ACHN (cell line): ENCODE measurements around the gene DBX1.
"Not testable (repeated sequence)": the region's sequence is repeated elsewhere in the genome, so short reads cannot be mapped to it uniquely, and the experiment has no call there.

Experiments used
- DNase-seq: peaks from one replicate; pipeline ENCODE4 v3.0.0-alpha.2; 2015
- in situ Hi-C: cut with HindIII; loops from 2 replicates; pipeline ENCODE4 v1.10.0; 2017; ENCODE audit warnings: low sequenced_read_pairs, low pct_ligation_motif_present, low pct_unique_long_range_greater_than_20kb

The DBX1 gene, protein sequence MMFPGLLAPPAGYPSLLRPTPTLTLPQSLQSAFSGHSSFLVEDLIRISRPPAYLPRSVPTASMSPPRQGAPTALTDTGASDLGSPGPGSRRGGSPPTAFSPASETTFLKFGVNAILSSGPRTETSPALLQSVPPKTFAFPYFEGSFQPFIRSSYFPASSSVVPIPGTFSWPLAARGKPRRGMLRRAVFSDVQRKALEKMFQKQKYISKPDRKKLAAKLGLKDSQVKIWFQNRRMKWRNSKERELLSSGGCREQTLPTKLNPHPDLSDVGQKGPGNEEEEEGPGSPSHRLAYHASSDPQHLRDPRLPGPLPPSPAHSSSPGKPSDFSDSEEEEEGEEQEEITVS

DNA sequence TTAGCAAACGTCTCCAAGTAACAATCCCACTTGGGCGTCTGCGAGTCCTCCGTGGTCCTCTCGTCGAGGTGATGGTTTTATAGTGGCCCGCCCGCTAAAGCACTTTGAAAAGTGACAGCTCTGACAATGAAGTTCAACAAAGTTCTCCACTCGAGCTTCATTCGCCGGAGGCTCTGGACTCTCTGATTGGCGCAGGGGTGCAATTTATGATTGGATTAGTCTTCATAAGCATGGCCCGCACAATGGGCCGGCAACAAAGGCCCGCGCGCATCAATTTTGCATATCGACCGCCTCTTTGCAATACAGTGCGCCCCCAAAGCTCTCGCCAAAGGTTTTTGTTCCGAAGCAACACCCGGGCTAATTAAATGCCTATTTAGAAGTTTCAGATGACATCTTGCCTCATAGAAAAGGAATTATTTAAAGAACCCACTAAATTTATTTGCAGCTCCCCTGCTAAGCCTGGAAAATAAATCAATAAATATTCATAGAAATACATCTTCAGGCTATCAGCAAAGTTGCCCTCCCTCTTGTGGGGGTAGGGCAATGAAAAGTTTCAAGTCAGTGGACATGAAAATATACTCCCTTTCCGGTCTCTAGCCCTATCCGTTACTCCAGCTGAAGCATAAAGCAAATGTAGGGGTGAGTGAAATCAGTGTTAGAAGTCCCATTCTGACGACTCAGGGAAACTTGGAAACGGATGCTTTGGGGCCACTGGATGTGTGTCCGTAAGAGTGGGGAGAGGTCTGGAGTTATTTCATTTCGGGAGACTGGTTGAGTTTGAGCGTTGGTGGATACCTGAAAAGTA lies at the start of gene DBX1:
Gene DBX1 (minus strand): TSS at position 51 of the 805 bp plus-strand sequence. CDS start 151 bp downstream, outside the sequence.
- in situ Hi-C loops = no loop called here
- DNase-seq = no peak

DNA sequence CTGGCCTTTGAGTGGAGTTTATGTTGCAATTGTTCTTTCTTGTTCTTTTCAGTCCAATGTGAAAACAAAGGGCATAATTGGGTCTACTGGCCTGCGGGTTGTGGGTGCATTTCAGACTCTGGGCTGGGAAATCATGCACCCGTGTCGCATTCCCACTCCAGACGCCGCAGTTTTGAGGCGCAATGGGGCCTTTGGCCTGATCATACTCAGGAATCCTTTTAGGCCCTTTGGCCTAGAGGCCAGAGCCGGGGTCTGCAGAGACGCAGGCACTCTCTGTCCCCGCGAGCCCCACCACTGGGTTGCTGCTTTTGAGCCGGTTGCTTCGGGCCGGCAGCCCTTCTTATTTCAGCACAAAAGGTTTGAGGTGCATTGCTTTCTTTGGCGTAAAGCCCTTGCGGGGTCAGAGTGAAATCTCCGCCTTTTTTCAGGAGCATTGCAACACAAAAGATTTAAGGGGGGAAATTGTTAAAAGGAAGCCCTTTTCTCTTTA lies 48.4 kb upstream of the DBX1 start:
- no peak for DNase-seq
- in situ Hi-C loops = no loop called here

DNA sequence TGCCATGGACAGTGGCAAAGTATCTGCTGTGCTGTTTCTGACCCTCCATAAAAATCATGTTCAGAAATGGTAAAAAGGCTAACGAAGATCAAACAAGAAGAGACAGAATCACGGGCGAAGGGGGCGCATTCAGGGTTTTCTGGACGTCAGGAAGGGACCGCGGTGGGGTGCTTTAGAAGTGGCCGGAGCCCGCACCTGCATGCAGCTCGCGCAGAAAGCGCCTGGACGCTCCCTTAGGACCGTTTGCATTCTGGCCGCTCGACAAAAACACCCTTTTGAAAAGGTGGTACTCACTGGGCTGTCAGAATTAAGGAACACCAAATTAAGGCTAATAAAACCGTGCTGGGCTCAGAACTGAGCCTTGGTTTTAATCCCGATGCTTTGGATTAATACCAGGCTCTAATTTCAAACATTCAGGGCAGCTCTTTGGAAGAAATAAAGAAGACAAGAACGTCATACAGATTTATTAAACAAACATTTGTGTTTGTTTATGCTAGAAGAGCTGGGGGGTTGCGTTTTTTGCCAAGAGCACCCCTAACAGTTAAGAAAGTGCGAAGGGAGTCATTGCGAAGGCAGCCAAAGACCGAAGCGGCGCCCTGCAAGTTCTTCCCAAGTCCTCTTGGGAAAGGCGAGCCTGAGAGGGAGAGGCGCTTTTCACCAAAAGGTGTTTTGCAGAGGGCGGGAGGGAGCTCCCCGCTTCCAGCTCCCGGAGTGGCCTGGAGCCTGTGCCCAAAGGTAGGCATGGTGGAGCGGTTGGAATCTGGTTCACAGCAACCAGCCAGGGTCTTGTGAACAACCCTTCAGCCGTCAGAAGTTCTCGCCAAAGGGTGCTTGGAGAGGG lies 47.7 kb upstream of the DBX1 start:
- in situ Hi-C loops = no loop called here
- no peak for DNase-seq

DNA sequence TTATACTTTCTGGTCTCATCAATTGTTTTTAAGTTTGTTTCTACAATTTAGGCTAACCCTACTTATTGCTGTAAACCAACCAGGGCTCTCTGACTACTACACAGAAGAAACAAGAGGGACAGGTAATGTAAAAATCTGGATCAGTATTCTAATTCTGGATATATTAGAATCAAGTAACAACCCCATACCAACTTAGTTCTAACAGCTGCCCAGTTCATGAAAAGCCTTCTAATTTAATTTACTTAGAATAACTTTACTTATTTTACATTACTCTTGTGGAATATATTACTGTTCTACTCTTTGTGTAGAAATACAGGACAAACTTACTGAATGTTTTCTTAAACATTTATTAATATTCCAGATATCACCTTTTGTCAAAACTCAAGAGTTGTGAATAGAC lies 45.5 kb upstream of the DBX1 start:
- in situ Hi-C loops = no loop called here
- no peak for DNase-seq

DNA sequence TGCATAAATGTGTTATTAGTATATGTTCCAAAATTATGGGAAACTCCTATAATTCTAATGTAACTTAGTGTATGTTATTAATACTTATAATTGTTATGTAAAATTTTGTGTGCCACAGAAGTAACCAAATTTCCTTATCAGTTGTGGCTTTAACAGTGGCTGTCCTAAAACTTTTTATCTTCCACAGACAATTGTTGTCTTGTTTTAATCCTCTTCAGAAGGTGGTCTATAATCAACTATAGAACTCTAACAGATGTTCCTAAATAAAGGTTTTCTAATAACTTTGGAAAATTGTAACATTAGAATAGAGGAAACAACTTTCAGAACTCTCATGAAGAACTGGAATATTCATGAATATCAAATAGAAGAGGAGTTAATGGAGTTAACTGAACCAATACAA lies 44.4 kb upstream of the DBX1 start:
- in situ Hi-C loops = no loop called here
- no peak for DNase-seq

DNA sequence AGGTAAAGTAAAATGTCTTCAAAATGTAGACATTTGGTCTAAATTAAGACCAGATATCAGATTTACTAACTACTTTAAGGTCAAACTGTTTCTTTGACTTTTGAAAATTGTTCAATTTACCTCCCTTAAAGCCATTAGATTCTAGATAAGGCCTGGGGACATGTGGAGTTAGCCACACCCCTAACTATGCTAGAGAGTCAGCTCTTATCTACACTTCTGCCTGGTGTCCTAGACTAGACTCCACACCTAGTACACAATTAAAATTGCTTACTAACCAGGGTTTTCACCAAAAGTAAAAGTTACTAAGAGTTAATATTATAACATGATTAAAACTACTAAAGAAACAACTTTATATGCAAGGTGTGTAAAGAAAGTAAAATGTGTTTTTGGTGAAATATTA lies 43.6 kb upstream of the DBX1 start:
- DNase-seq = no peak
- in situ Hi-C loops = no loop called here

DNA sequence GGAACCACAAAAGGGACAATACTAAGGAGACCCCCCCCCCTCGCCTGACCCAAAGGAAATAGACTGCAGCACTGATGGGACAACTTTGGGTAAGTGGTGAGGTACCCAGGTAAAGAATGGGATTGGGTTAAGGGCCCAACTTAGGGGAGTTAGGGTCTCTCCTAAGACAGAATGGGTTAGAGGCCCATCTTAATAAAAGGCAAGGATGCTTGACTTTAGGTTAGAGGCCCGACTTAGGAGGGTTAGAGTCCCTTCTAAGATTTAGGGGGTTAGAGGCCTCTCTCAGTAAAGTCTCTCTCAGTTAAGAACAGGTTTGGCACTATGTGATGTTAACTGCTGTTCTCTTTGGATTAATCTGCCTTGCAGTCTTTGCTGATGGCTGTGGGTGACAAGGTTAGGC lies 41.0 kb upstream of the DBX1 start:
- no peak for DNase-seq
- in situ Hi-C loops = no loop called here

DNA sequence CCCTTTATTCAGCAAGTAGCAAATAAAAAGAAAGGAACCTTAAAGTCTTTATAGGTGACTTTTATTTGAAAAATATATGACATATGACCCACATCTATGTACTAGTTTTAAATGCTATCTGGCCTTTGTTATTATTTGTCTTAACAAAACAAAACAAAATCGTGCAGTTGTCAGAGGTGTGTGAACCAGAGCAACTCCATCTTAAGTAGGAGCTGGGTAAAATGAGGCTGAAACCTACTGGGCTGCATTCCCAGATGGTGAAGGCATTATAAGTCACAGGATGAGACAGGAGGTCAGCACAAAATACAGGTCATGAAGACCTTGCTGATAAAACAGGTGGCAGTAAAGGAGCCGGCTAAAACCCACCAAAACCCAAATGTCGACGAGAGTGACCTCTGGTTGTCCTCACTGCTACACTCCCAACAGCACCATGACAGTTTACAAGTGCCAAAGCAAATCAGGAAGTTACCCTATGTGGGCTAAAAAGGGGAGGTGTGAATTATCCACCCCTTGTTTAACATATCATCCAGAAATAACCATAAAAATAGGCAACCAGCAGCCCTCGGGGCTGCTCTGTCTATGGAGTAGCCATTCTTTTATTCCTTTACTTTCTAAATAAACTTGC lies 40.2 kb upstream of the DBX1 start:
- DNase-seq, in situ Hi-C loops: not testable (repeated sequence)

DNA sequence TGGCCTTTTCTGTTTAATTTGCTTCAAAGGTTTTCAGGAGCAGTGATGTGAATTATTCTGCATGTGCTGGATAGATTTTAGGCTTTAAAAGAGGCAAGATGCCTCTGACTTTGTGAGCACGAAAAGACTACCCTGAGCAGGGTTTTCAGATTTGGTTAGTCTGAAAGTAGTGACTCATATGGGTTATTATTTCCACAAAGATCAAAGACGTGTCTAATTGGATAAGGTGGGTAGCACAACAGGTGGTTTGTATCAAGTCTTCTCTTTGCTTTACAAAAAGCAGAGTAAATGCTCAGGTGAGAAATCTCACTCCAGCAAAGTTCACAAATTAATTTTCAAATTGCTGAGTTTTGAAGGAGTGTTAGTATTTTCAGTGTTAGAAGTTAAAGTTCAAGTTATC lies 37.6 kb upstream of the DBX1 start:
- in situ Hi-C loops = no loop called here
- no peak for DNase-seq

DNA sequence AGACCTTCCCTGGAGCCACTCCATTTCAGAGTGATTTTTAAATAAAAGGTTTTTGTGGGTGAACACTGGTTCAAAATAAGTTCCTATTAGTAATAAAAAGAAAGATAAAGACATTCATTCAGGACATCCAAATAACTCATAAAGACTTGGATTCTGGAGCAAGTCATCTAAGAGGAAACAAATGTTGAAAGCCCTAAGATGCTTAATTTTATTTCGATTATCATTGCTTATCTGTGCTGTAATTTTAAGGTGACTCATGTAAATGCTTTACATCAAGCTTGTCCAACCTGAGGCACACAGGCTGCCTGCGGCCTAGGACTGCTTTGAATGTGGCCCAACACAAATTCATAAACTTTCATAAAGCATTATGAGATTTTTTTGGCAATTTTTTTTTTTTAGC lies 34.2 kb upstream of the DBX1 start:
- in situ Hi-C loops = no loop called here

DNA sequence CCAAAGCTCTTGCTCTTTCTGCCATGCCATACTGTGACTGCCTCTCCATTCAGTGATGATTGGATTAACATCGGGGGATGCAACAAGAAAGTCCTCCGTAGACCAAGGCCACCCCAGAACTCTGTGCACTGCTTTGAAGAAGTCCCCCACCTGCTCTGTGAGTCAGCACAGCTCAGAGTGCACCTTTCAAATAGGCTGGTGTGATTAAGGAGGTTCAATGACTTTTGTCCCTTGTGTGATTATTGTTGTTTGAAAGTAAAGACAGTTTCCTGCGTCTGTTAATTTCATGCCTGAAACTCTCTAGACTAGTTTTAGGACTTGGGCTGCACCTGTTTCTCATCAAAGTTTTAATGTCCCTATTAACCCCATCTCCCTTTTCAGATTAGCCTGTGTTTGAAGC lies 33.0 kb upstream of the DBX1 start:
- DNase-seq = no peak
- in situ Hi-C loops = no loop called here

More for the DNA sequence above, 34.2 kb upstream of the DBX1 start:
- DNase-seq = no peak

DNA sequence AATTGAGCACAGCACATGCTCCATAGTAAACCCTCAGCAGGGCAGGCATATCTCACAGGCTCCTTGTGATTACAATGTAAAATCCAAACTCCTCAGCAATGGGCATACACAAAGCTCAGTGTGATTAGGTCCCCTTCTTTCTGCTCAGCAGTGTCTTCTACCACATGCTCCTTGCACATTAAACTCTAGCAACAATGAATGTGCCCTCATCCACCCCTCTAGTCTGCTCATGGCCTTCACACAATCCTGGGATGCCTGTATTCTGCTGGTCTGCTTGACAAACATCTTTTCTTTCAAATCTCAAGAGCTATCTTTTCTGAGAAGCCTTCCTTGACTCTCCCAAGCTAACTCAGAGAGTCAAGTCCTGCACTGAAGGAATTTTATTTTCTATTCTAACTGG lies 32.4 kb upstream of the DBX1 start:
- DNase-seq = no peak
- in situ Hi-C loops = no loop called here

DNA sequence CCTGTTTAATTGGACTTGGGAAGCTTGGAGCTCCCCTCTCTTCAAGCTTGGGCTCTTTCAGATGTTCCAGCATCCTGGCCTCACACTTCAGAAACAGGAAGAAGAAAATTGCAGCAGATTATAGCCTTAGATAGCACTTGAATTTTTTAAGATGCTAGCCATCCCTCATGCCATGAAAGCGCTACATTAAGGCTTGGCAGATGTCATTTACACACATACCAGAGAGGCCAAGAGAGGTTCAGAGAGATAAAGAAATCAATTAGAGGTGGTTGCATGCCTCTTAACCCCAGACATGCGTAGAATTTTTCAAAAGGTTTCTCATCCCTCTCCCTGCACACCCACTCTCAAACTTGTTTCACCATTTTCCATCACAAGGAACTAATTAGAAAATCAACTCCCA lies 31.9 kb upstream of the DBX1 start:
- in situ Hi-C loops = no loop called here

DNA sequence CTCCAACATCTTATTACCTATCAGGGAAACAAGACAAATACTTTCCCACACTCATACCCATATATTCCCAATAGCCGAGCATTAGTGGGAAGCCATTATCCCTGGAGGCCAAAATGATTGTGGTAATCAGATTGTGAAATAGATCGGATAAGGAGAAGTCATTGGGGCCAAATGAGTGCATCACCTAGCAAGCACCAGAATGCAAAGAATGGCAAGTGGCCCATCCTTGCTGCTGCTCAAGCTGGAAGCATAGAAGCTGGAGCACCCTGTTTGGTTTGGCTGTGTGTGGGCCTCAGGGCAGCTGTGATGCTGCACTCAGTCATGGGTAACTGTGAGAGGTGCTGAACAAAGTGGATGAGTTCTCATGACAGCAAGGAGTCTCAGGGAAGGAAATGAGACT lies 18.7 kb upstream of the DBX1 start:
- no peak for DNase-seq
- in situ Hi-C loops = no loop called here

More for the DNA sequence above, 31.9 kb upstream of the DBX1 start:
- no peak for DNase-seq

DNA sequence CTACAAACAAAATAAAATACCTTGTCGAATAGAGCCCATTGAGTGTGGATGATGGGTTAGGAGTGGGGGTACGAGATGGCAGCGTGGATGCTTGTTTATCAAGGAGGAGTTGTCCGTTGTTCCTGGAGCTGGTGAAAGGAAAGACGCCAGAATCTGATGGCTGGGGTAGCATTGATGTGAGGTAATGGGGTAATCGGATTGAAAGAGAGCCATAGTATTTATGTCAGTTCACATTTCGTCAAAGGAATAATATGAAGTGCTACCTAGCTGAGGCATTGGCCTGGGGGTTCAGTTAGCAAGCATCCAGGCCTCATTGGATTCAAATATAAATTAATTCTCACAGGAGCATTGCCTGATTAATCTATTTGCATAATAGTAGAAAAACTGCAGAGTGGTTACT lies 16.9 kb upstream of the DBX1 start:
- in situ Hi-C loops = no loop called here

DNA sequence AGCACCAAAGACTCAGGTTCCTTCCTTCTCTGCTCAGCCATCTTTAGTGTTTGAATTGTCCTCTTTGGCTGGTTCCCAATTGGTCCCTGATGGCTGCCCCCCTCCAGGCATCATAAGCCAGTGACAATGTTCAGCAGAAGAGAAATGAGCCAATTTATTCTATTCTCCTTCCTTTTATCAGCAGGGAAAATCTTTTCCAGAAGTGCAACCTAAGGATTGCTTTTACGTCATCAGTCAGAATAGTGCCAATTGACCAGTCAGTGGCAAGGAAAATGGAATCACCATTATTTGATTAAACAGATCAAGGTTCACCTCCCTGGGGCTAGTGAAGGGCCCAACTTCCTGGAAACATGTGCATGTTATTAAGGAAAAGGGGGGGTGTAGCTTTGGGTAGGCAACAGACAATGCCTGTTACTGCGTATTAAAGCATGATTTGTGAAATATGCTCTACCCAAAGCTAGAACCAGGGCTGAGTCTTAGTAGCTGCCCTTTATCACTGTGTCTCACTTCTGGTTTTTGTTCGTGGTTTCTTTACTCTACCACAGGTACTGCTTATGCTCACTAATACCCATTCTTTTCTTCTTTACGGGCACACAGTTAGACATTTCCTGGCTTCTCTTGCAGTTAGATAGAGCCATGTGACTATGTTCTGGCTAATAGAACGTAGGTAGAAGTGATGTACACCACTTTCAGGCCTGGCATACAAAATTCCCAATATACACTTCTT lies 12.6 kb upstream of the DBX1 start:
- in situ Hi-C loops = no loop called here
- no peak for DNase-seq

More for the DNA sequence above, 16.9 kb upstream of the DBX1 start:
- no peak for DNase-seq

DNA sequence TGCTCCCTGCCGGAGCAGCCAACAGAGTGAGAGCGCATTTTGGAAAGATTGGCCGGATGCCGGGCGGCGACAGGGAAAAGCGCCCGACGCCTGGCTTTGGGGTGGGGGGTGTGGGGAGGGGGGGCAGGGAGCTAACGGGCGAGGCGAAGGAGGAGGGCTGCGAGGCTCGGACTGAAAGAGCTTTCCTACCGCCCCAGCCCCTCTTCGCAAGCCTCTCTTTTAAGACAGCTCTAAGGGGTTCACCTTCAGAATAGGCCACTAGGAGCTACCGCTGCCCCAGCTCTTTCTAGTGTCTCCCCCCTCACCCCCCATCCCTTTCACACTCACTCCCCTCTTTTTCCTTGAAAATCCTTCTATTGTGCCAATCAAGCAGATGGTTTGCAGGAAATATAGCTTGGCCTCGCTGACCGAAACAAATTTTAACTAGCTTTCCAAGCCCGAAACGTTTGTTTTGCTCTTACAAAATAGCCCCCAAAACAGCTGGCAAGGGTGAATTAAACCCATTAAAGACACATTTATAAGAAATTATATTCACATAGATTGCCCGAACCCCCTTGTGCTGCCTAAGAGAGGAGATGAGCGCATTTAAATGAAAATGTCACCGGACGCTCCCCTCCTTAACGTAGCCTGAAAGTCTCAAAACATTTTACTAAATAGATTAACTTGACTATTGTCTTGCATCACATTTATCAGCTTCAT lies 3.7 kb upstream of the DBX1 start:
- DNase-seq = no peak

More for the DNA sequence above, 3.7 kb upstream of the DBX1 start:
- in situ Hi-C loops = no loop called here
